Measurements from ENCODE around the gene ZNF710. TPM values are rescaled to one million over a fixed set of nuclear protein-coding genes. Genes with fewer than 3 reads are reported as not detected.

ZNF710 gene
- total and polyA plus RNA-seq, 9 of the 15 experiments (the other 6 are each of a cell fraction or from before 2014, with no cell fraction given): 0.56 to 14.2 (median 5.2) TPM

DNA sequence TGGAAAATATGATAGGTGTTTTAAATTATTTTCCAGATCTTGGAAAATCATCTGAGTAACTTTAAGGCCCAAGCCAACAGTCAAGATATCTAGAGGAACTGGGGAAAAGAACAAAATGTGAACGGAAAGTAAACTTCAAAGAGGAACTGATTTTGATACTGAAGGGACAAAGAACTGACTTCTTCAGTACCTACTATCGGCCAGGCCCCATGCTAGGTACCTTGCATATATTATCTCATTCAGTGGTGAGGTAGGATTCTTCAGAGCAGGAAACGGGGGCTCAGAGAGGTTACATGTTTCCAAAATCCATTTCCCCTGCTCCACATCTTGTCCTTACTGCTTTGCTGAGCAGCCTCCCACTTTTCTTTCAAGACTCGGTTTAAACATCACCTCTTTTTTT is 9.8 kb upstream of the ZNF710 start:
- H3K9me3 ChIP-seq (replicated peaks; ENCODE audit: control insufficient read depth, insufficient read depth, low read depth, low read length): no peaks in the 10 kb centered on the region
- H3K4me1 ChIP-seq (replicated peaks in 1 of 2; ENCODE audit: control insufficient read depth in 2 of 2, insufficient read depth in 2 of 2, low read length in 2 of 2): no peaks in the 10 kb centered on the region
- H3K27ac ChIP-seq (ENCODE audit: extremely low read depth, low read depth, low read length): no peak overlapping the region
- CTCF ChIA-PET (ENCODE audit: low intra/inter-chr PET ratio): no interaction called here
- H3K36me3 ChIP-seq (ENCODE audit: control insufficient read depth, insufficient read depth, low read length): no peaks in the 10 kb centered on the region
- POLR2A ChIA-PET: no interaction called here
- H3K27me3 ChIP-seq (ENCODE audit: control insufficient read depth in 2 of 2, insufficient read depth in 2 of 2, low read length in 2 of 2): no peaks in the 10 kb centered on the region
- 11% methylated on average over 3 of the region's 4 CpGs for WGBS (ENCODE audit: insufficient coverage, low coverage, missing lambda C conversion rate)
- no peak for FAIRE-seq
- no peak for ATAC-seq
- no peaks in the 10 kb centered on the region for H3K79me2 ChIP-seq (ENCODE audit: control insufficient read depth, insufficient read depth, low read length)
- H3K4me3 ChIP-seq: no peak overlapping the region
- no peaks in the 10 kb centered on the region for H3K9me1 ChIP-seq (ENCODE audit: control insufficient read depth, insufficient read depth, low read length)
- no peaks in the 10 kb centered on the region for H4K20me1 ChIP-seq (replicated peaks; ENCODE audit: control insufficient read depth, insufficient read depth, low read length)
- H3K4me2 ChIP-seq (ENCODE audit: insufficient read depth, low read length): no peak overlapping the region
- TF ChIP-seq ZNF696 (CRISPR knock-in tag; conservative IDR thresholded peaks at IDR 0.05) (no peak), ZNF133 (CRISPR knock-in tag; IDR thresholded peaks at IDR 0.05) (no peak), HNRNPK (IDR thresholded peaks at IDR 0.05; ENCODE audit: low read depth, low read length, poor library complexity, severe bottlenecking) (no peak), KHSRP (IDR thresholded peaks at IDR 0.05) (no peak), POLR2AphosphoS2 (IDR thresholded peaks at IDR 0.05; ENCODE audit: low read length) (no peak), NONO (IDR thresholded peaks at IDR 0.05; ENCODE audit: low read depth in 2 of 2, low read length in 1 of 2) (no peak), POU5F1 (IDR thresholded peaks at IDR 0.05; ENCODE audit: borderline replicate concordance, low read depth, low read length, partially characterized antibody) (no peak), HNRNPH1 (optimal IDR thresholded peaks at IDR 0.05; ENCODE audit: low read depth, low read length) (no peak), SNIP1 (IDR thresholded peaks at IDR 0.05; ENCODE audit: low read depth) (no peak), NCOA4 (IDR thresholded peaks at IDR 0.05; ENCODE audit: partially characterized antibody) (no peak), MEF2A (IDR thresholded peaks at IDR 0.05; ENCODE audit: control insufficient read depth, low read depth, low read length) (no peak), SIN3B (IDR thresholded peaks at IDR 0.05; ENCODE audit: low read depth) (no peak), ZNF224 (CRISPR knock-in tag; IDR thresholded peaks at IDR 0.05) (no peak), ZBTB1 (CRISPR knock-in tag; IDR thresholded peaks at IDR 0.05; ENCODE audit: borderline replicate concordance, low read depth) (no peak), ZNF165 (CRISPR knock-in tag; IDR thresholded peaks at IDR 0.05; ENCODE audit: borderline replicate concordance) (no peak), ZNF212 (CRISPR knock-in tag; IDR thresholded peaks at IDR 0.05) (no peak), POLR2G (IDR thresholded peaks at IDR 0.05; ENCODE audit: low read depth, low read length) (no peak), PTTG1 (tag; IDR thresholded peaks at IDR 0.05; ENCODE audit: low read depth) (no peak), ZNF699 (CRISPR knock-in tag; IDR thresholded peaks at IDR 0.05; ENCODE audit: insufficient replicate concordance) (no peak), DMBX1 (CRISPR knock-in tag; IDR thresholded peaks at IDR 0.05; ENCODE audit: borderline replicate concordance) (no peak)
- in situ Hi-C loops (cut with MboI): no loop called here
- no TSS peak for BruUV-seq (replicated peaks)
- H3K9ac ChIP-seq (ENCODE audit: insufficient read depth in 1 of 2, low read depth in 2 of 2, low read length in 2 of 2): no peak overlapping the region
- intact Hi-C loops (cut with micrococcal nuclease): no loop called here
- no peak overlapping the region for H2AFZ ChIP-seq (ENCODE audit: low read depth, low read length)
- no peak for DNase-seq (ENCODE audit: extremely low read depth in 1 of 4, low spot score in 3 of 4)

Data from K562 (cell line).